HL-60 (cell line): ENCODE data around the gene IGHMBP2.

ENCODE experiments used
- GABPA ChIP-seq: IDR thresholded peaks from 2 replicates; pipeline ENCODE4 v1.6.1; 2012; ENCODE audit warnings: low read depth
- TF ChIP-seq, protein P1 (sequence below): IDR thresholded peaks from one replicate; pipeline ENCODE4 v1.5.1; 2011; ENCODE audit warnings: low read length, control low read depth, inconsistent platforms; ENCODE audit not compliant: insufficient read depth

DNA sequence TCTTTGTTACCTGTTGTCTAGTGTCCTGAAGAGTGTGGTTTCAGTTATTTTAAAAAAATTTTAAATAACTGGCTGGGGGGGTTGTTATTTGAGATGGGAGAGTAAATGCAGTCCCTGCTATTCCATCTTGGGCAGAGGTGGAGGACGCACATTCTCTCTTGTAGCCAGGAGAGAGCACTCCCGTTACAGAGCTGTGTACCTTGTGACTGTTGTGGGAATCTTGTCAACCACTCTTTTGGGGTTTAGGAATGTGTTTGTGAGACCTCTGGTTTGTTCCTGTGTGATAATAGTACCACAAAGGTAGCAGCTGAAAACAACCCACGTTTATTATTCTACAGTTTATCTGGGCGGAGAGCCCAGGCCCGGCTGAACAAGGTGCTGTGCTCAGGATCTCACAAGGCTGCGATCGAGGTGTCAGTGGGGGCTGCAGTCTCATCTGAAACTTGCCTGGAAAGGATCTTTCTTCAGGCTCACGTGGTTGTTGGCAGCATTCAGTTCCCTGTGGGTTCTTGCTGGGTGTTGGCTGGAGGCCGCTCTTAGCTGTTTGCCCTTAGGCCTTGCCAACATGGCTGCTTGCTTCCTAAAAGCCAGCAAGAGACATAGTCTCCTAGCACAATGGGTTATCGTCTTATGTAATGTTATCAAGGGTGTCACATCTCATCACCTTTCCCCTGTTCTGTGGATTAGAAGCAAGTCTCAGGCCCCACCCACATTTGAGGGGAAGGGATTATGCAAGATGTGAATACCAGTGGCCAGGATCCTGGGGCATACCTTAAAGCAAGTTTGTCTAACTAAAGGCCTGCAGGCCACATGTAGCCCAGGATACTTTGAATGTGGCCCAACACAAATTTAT lies 20.6 kb downstream of the IGHMBP2 start:
- TF ChIP-seq, protein P1, sequence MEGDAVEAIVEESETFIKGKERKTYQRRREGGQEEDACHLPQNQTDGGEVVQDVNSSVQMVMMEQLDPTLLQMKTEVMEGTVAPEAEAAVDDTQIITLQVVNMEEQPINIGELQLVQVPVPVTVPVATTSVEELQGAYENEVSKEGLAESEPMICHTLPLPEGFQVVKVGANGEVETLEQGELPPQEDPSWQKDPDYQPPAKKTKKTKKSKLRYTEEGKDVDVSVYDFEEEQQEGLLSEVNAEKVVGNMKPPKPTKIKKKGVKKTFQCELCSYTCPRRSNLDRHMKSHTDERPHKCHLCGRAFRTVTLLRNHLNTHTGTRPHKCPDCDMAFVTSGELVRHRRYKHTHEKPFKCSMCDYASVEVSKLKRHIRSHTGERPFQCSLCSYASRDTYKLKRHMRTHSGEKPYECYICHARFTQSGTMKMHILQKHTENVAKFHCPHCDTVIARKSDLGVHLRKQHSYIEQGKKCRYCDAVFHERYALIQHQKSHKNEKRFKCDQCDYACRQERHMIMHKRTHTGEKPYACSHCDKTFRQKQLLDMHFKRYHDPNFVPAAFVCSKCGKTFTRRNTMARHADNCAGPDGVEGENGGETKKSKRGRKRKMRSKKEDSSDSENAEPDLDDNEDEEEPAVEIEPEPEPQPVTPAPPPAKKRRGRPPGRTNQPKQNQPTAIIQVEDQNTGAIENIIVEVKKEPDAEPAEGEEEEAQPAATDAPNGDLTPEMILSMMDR: no peak
- no peak for TF ChIP-seq GABPA
